Gastroesophageal sphincter (tissue), 4 donors: ENCODE data around the gene GRK3. TPM values are rescaled to one million over a fixed set of nuclear protein-coding genes. Genes with fewer than 3 reads are reported as not detected.

Experiments
- ATAC-seq: fragments of 150-250 bp; one replicate; pipeline ENCODE4 v1.9.1; 2016; ENCODE audit warnings: mild to moderate bottlenecking, moderate library complexity
- H3K27ac ChIP-seq, 4 donors: fragments of 200-600 bp; sonication (generic) in 3 of 4; 1 replicate in 3 of 4; 2 replicates in 1 of 4; pipeline ENCODE4 v1.5.1; 2016 to 2019
- H3K27me3 ChIP-seq: fragments of 200-600 bp; sonication (generic); one replicate; pipeline ENCODE4 v1.5.1; 2019
- H3K36me3 ChIP-seq, 2 donors: fragments of 200-600 bp; sonication (generic); one replicate each; pipeline ENCODE4 v1.5.1; 2019; ENCODE audit warnings: control low read depth in 1 of 2
- H3K4me1 ChIP-seq, 3 donors: fragments of 200-600 bp; sonication (generic); 1 replicate in 2 of 3; 2 replicates in 1 of 3; pipeline ENCODE4 v1.5.1; 2016 to 2019; ENCODE audit warnings: control low read depth in 2 of 3
- H3K4me3 ChIP-seq, 2 donors: fragments of 200-600 bp; sonication (generic); one replicate each; pipeline ENCODE4 v1.5.1; 2019; ENCODE audit warnings: mild to moderate bottlenecking in 1 of 2, moderate library complexity in 1 of 2
- H3K9me3 ChIP-seq, 3 donors: fragments of 200-600 bp; sonication (generic); one replicate each; pipeline ENCODE4 v1.5.1; 2017 to 2019; ENCODE audit warnings: control low read depth in 2 of 3
- EP300 ChIP-seq: sonication (generic); formaldehyde crosslinking; IDR thresholded peaks from one replicate; pipeline ENCODE4 v1.6.1; 2017; ENCODE audit warnings: antibody characterized with exemption, mild to moderate bottlenecking
- POLR2A ChIP-seq, 2 donors: fragments of 450-650 bp; IDR thresholded peaks; one replicate each; pipeline ENCODE4 v1.6.1; 2017; ENCODE audit warnings: antibody characterized with exemption in 2 of 2, mild to moderate bottlenecking in 2 of 2, moderate library complexity in 1 of 2
- POLR2AphosphoS5 ChIP-seq: sonication (generic); formaldehyde crosslinking; IDR thresholded peaks from one replicate; pipeline ENCODE4 v1.6.1; 2017; ENCODE audit warnings: antibody characterized with exemption
- WGBS, 2 donors: methylation state at CpG; one replicate each; pipeline ENCODE4 v1.1.5; 2018; ENCODE audit warnings: low coverage in 1 of 2; 5-methylcytosine and 5-hydroxymethylcytosine counted together
- total RNA-seq, 4 donors: library from RNA; depleted of rRNA; stranded (reverse); fragments of >200 nt; gene quantifications; one replicate each; pipeline ENCODE4 v1.1.0, GENCODE V29; 2016
- TF ChIP-seq, protein P1 (sequence below), 4 experiments: fragments of 200-600 bp in 2 of 4; fragments of 450-650 bp in 2 of 4; sonication (generic) in 1 of 4; IDR thresholded peaks; one replicate each; pipeline ENCODE4 v1.5.1; 2017 to 2019; ENCODE audit warnings: antibody characterized with exemption in 4 of 4, mild to moderate bottlenecking in 2 of 4, moderate library complexity in 2 of 4

GRK3 gene
- total RNA-seq, 4 donors from 2014 or later: 3.9 to 7.8 (median 4.5) TPM

DNA sequence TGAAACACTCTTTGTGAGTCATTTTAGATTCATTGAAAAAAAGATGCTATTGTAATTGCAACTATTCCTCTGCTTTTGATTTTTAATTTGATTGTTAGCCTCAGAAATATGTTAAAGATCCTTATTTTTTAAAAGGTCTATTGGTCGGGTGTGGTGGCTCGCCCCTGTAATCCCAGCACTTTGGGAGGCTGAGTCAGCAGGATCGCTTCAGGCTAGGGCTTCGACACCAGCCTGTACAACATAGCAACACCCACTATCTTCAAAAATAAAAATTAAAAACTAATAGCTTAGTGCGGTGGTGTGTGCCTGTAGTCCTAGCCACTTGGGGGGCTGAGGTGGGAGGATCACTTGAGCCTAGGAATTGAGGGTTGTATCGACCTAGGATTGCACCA is 105.6 kb downstream of the GRK3 start:
- Histone ChIP-seq H3K27ac (no peak overlapping the region), H3K4me3 (no peak overlapping the region), H3K9me3 (no peaks in the 10 kb centered on the region), H3K27me3 (no peaks in the 10 kb centered on the region), H3K4me1 (peaks cover 0 to 26% (median 0%) of the 10 kb centered on the region in 3 donors), H3K36me3 (peaks cover 0 to 6% of the 10 kb centered on the region in 2 donors)
- no peak for TF ChIP-seq POLR2A (IDR thresholded peaks at IDR 0.05)
- 80 to 87% methylated on average over 1 to 4 of the region's 6 CpGs for WGBS, 2 donors
- no peak for ATAC-seq

DNA sequence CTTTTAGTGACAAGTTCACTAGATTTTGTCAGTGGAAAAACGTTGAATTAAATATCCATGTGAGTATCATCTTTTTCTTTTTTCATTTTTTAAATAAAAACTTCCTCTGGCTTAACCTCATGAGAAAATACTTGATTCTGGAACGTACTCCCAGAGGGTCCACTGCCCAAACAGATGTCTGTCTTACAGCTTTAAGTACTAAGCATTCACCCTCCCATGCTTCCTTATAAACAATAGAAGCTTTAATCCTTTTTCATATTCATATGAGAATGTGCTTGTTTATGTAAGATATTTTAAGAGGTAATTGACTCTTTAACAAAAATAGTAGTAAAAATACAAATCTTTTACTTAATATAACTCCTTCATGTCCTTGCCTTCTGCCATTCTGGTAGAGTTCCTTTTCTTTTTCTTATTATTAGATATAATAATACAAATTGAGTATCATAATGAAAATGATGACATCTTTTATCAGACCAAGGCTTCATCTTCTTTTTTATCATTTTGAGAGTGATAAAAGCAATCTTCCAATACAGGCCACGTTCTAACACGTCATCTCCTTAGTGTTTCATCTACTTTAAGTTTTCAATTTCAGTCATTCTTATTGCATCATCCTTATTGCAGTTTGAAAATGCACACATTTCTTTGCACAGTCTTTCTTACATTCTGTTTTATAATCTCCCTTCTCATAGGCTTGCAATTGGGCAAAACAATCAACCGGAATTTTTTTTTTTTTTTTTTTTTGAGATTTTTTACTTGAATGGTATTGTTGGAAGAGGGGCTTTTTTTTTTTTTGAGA is 108.0 kb downstream of the GRK3 start:
- TF ChIP-seq EP300 (no peak), POLR2A (IDR thresholded peaks at IDR 0.05) (no peak), POLR2AphosphoS5 (no peak)
- TF ChIP-seq, protein P1, sequence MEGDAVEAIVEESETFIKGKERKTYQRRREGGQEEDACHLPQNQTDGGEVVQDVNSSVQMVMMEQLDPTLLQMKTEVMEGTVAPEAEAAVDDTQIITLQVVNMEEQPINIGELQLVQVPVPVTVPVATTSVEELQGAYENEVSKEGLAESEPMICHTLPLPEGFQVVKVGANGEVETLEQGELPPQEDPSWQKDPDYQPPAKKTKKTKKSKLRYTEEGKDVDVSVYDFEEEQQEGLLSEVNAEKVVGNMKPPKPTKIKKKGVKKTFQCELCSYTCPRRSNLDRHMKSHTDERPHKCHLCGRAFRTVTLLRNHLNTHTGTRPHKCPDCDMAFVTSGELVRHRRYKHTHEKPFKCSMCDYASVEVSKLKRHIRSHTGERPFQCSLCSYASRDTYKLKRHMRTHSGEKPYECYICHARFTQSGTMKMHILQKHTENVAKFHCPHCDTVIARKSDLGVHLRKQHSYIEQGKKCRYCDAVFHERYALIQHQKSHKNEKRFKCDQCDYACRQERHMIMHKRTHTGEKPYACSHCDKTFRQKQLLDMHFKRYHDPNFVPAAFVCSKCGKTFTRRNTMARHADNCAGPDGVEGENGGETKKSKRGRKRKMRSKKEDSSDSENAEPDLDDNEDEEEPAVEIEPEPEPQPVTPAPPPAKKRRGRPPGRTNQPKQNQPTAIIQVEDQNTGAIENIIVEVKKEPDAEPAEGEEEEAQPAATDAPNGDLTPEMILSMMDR (IDR thresholded peaks at IDR 0.05): no peak
- no peak overlapping the region for H3K4me3 ChIP-seq
- H3K9me3 ChIP-seq: no peaks in the 10 kb centered on the region
- H3K27ac ChIP-seq: no peak overlapping the region
- H3K4me1 ChIP-seq: peaks cover 0 to 13% (median 0%) of the 10 kb centered on the region in 3 donors
- 74 to 78% methylated on average over 4 to 5 of the region's 5 CpGs for WGBS, 2 donors
- H3K27me3 ChIP-seq: no peaks in the 10 kb centered on the region
- H3K36me3 ChIP-seq: peaks cover 0 to 6% of the 10 kb centered on the region in 2 donors
- no peak for ATAC-seq

DNA sequence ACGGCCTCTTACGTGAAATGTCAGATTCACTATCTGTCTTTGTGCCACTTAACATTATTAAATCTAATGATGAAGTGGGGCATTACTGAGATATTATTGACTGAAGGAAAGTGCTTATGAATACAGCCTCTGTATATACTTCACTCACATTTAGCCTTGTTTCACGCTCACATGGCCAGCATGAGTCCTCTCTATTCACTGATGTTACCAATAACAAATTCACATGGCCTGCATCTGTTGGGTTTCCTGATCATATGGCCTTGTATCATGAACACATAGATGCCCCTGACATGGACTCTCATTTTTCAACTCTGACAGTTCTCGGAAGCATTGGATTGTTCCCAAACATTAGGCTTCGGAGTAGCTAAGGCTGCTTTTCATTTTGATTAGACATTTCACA is 109.2 kb downstream of the GRK3 start:
- no peak for TF ChIP-seq POLR2AphosphoS5
- TF ChIP-seq EP300: no peak
- TF ChIP-seq POLR2A (IDR thresholded peaks at IDR 0.05): no peak
- TF ChIP-seq, protein P1 (IDR thresholded peaks at IDR 0.05): no peak
- ATAC-seq: no peak
- 92 to 95% methylated on average over 5 of the region's 5 CpGs for WGBS, 2 donors

DNA sequence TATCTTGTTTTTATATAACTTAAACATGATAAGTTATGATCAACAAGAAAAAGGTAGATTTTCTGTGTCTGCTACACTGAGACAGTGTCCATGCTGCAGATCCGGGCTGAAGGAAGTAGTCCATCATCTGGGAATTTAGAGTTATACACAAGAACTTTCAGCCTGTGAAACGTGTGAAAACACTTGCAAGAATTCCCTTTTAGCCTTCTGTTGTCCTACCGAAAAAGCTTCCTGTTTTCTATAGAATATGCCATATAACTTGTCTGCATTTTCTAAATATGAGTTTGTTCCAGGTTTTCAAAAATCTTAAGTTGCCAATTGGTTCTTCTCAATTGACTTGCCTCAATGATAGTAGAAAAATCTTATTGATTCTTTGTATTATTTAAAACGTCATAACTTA is 113.2 kb downstream of the GRK3 start:
- Histone ChIP-seq H3K36me3 (peaks cover 0 to 6% of the 10 kb centered on the region in 2 donors), H3K27ac (no peak overlapping the region), H3K9me3 (no peaks in the 10 kb centered on the region), H3K27me3 (no peaks in the 10 kb centered on the region), H3K4me3 (no peak overlapping the region), H3K4me1 (no peaks in the 10 kb centered on the region)
- no peak for ATAC-seq
- TF ChIP-seq POLR2AphosphoS5: no peak
- no peak for TF ChIP-seq POLR2A (IDR thresholded peaks at IDR 0.05)
- TF ChIP-seq, protein P1 (IDR thresholded peaks at IDR 0.05): no peak
- no peak for TF ChIP-seq EP300
- WGBS, 2 donors: 80 to 81% methylated on average over 4 of the region's 4 CpGs

More for the DNA sequence above, 109.2 kb downstream of the GRK3 start:
- H3K9me3 ChIP-seq: no peaks in the 10 kb centered on the region
- no peak overlapping the region for H3K4me3 ChIP-seq
- H3K4me1 ChIP-seq: peaks cover 0 to under 1% (median 0%) of the 10 kb centered on the region in 3 donors
- no peaks in the 10 kb centered on the region for H3K27me3 ChIP-seq
- H3K36me3 ChIP-seq: peaks cover 0 to 6% of the 10 kb centered on the region in 2 donors
- no peak overlapping the region for H3K27ac ChIP-seq

DNA sequence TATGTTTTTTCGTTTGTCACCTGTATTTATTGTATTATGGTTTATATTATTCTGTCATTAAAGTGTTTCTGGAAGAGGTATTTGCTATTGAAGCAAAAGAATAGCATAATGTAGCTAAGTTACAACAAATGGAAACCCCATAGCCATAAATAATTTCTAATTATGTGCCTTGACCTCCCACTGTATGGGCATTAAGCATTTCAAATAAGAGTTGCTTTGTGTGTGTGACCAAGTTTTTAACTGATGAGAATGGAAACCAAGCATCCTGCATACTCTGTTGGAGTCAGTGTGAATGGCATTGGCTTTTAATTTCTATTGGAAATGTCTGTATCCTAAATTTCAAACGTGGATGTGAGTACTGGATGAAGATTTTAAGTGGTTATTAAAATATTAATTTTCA is 115.6 kb downstream of the GRK3 start:
- no peak for ATAC-seq
- no peak overlapping the region for H3K4me3 ChIP-seq
- no peaks in the 10 kb centered on the region for H3K27me3 ChIP-seq
- H3K4me1 ChIP-seq: no peaks in the 10 kb centered on the region
- no peak for TF ChIP-seq POLR2A (IDR thresholded peaks at IDR 0.05)
- TF ChIP-seq EP300: no peak
- TF ChIP-seq, protein P1 (IDR thresholded peaks at IDR 0.05): no peak
- TF ChIP-seq POLR2AphosphoS5: no peak
- no peaks in the 10 kb centered on the region for H3K9me3 ChIP-seq
- H3K36me3 ChIP-seq: no peaks in the 10 kb centered on the region
- 51 to 68% methylated on average over 2 of the region's 2 CpGs for WGBS, 2 donors
- no peak overlapping the region for H3K27ac ChIP-seq
